Hippocampal formation (tissue), 2 donors: ENCODE results near the gene B3GNT3.
A peak's percentile ranks its signal among the peaks of the same experiment; 100 is the strongest.

ENCODE experiments used
- DNase-seq, 2 donors: peaks; one replicate each; lab custom pipeline; 2025; lab: John Stamatoyannopoulos, UW

Gene B3GNT3

DNA sequence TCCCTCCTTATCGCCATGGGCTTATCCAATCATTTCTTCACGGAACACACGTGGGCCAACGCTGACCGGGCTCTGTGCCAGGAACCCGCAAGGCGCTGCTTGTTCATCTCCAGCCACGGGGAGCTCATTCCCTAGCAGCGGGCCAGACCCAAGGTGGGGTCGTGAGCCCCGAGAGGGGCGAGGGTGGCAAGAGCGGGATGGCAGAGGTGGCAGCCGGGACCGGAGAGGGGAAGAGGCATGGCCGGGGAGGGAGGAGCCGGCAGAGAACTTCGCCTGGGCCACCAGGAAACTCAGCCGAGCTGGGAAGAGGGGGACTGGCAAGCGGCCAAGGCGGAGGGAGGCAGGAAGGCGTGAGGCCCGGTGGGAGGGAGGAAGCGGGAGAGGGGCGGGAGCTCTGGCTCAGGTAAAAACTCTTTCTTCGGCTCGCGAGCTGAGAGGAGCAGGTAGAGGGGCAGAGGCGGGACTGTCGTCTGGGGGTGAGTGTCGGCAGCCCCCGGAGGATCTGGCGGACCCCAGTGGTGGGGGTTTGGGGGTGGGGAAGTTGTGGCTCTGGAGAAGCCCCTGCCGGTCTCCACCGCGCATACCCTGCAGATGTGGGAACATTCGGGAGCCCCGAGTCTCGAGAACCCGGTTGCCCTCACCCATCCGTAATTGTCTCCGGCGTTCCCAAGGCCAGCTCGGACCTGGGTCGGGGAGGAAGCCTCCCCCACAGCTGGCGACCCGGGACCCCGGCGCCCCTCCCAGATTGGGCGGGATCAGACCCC, at the start of gene B3GNT3:
B3GNT3 (plus strand) TSS at position 408 of the 764 bp plus-strand sequence. CDS start 12,670 bp downstream, outside the sequence.
- no peak for DNase-seq

- DNase-seq: peak; percentile 93 to 97
These were observed 47.5 kb upstream of the B3GNT3 start for GRCh38 chr19:17747205-17748098.

DNA sequence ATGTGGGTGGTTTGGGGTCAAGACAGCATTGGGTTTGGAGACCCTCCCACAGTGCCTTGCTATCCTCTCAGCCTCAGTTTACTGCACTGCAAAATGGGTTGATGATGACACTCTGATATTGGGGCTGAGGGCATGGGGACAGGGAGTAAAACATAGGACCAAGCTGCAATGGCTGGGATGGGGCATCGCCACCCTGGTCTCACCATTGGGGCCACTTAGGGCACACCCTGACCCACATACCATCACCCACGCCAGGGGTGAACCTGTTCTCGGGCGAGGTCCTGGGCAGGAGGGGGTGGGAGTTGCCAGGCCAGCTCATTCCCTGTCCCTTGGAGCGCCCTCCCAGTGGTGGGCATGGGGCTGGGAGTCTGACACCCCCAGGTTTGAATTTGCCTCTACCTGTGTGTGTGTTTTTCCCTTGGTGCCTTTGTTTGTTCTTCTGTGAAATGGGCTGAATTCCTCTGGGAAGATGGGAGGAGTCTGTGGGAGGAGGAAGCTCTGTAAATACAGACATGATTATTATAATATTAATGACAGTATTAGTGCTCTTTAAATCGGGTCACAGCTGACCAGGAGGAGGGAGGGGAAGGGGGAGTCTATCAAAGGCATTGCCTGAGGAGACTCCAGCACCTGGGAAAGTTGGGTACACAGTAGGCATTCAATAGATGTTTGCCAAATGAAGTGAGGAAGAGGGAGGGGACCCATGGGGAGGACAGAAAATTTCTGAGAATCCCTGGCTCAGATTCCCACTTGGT, 45.9 kb upstream of the B3GNT3 start:
- DNase-seq: no peak

- peak in 1 of 2 donors; percentile 15 for DNase-seq
These were observed 45.0 kb upstream of the B3GNT3 start for GRCh38 chr19:17749912-17750317.

- DNase-seq: peak in 1 of 2 donors; percentile 36
These were observed 43.6 kb upstream of the B3GNT3 start, which contains the start of gene FCHO1 for GRCh38 chr19:17751103-17751911. FCHO1 (plus strand) TSS chr19:17751477; CDS start chr19:17755165, 3,688 bp downstream.

GRCh38 chr19:17751912-17752273, 43.0 kb upstream of the B3GNT3 start:
- no peak for DNase-seq

GRCh38 chr19:17752865-17753639, 41.9 kb upstream of the B3GNT3 start:
- DNase-seq: no peak

- DNase-seq: peak; percentile 66 to 84
These were observed 41.0 kb upstream of the B3GNT3 start for GRCh38 chr19:17753976-17754375.

GRCh38 chr19:17754634-17755442, 40.1 kb upstream of the B3GNT3 start:
- no peak for DNase-seq

DNA sequence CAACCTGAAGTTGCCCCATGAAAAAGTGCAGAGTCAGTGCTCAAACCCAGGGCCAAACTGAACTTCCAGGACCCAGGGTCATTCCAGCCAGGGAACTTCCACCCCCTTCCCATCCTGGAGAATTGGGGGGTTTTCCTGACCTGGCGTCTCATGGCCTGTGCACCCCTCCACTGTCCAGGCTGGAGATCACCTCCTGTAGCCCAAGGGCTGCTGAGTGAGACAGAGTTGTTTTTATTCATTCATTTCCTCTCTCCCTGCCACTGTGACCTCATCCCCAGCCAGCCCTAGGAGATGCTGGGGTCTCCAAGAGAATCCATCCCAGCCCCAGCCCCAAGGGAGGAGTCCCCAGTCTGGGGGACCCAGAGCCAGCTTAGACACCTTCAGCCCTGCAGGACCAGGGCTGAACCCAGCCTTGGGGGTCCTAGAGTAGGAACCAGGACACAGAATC, 39.5 kb upstream of the B3GNT3 start:
- DNase-seq: no peak

GRCh38 chr19:17755977-17756670, 38.8 kb upstream of the B3GNT3 start:
- DNase-seq: peak; percentile 80 to 84

GRCh38 chr19:17757125-17757524, 37.8 kb upstream of the B3GNT3 start:
- peak; percentile 86 to 96 for DNase-seq

- no peak for DNase-seq
These were observed 36.4 kb upstream of the B3GNT3 start for GRCh38 chr19:17758515-17758914.

- DNase-seq: no peak
These were observed 33.8 kb upstream of the B3GNT3 start for GRCh38 chr19:17761148-17761547.

GRCh38 chr19:17762505-17763229, 32.3 kb upstream of the B3GNT3 start:
- peak in 1 of 2 donors; percentile 34 for DNase-seq

DNA sequence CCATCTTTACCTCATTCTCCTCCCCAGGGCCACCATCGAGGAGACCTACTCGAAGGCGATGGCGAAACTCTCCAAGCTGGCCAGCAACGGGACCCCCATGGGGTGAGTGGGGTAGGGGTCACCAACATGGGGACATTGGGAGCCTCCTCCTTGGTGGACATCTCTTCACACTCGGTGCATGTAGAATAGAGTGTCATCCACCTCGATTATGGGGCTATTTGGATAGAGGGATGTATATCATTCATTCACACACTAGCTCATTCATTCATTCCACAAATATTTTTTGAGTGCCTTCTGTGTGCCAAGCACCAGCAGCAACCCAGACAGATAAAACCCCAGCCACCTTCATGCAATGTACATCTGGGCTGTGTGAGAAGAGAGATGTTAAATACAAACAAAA, 30.6 kb upstream of the B3GNT3 start:
- no peak for DNase-seq

- DNase-seq: peak; percentile 15 to 32
These were observed 29.8 kb upstream of the B3GNT3 start for GRCh38 chr19:17765069-17765618.
